GM03348 (cell line): ENCODE data around the gene PTHLH.
A peak's percentile ranks its signal among the peaks of the same experiment; 100 is the strongest.

Experiments
- DNase-seq: peaks from one replicate; pipeline ENCODE4 v3.0.0; 2012; ENCODE audit warnings: low spot score

PTHLH gene

GRCh38 chr12:27972721-27973120, at the start of gene PTHLH:
Gene PTHLH, minus strand, starts transcription at chr12:27972733. Its CDS starts 3,239 bp downstream, at chr12:27969494.
- no peak for DNase-seq

DNA sequence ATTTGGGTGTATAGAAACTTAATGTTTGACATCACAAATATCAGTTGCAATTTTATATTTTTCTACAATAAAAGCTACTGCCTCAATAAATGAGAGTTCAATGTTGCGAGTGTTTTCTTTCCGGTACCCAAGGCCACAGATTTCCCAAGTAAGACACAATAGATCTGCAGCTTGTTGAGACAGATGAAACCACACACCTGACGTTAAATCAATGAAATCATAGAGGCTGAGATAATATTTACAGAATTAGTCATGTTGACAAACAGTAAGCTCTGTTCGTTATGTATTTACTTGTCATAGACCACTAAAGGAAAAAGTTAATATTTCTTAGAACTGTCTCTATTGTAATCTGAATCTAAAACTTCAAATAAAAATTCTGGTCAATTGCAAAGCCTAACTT, 49.2 kb upstream of the PTHLH start:
- DNase-seq = no peak

DNA sequence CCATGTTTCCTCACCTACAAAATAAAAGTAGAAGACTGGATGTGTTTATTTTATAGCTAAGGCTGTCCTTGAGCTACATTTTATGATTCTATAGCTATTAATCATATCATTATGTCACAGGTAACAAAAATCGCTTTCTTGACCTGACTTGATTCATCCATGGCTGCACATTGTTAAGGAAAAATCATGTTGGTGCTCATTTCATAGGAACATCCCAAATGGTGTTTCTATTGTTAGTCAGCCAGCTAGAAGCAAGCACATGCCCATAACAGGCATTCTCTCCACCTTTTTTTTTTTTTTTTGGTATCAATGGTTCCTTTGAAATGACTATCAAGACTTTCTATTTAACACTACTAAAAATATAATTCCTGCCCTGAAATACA, 45.3 kb upstream of the PTHLH start:
- DNase-seq = no peak

- DNase-seq = no peak
Observed at GRCh38 chr12:28017126-28017872, 44.8 kb upstream of the PTHLH start.

DNA sequence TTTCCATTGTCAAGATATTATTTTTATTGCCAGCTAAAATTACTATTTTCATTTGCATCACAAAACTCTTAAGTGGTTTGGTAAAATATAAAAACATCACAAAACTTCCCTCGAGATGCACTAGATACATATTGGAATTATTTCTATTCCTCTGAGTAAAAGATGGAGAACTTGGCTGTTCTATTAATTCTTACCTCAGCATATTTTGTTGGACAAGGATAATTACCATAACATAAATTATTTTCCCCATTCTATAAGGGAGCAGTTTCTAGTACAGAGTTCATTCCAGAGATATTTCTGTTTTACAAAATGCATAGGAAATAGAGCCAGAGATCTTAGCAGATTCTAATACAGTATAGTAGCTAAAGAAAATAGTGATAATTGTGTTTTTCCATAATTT, 42.6 kb upstream of the PTHLH start:
- DNase-seq = no peak

DNA sequence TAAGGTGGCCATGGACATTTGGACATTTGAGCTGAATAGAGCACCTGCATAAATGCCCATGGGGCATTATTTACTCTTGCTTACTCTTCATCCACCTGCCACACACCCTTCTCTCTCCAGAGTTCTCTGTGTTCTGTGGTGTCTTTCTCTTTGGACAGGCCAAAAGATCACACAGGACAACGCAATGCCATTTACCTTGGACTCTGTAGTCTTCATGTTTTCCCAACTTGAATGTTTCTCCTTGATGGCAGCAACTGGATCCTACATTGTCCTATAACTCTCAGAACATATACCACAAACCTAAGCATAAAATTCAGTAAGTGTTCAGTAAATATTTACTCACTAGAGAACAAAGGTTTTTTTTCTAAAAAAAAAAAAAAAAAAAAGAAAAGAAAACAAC, 41.7 kb upstream of the PTHLH start:
- DNase-seq = no peak

DNA sequence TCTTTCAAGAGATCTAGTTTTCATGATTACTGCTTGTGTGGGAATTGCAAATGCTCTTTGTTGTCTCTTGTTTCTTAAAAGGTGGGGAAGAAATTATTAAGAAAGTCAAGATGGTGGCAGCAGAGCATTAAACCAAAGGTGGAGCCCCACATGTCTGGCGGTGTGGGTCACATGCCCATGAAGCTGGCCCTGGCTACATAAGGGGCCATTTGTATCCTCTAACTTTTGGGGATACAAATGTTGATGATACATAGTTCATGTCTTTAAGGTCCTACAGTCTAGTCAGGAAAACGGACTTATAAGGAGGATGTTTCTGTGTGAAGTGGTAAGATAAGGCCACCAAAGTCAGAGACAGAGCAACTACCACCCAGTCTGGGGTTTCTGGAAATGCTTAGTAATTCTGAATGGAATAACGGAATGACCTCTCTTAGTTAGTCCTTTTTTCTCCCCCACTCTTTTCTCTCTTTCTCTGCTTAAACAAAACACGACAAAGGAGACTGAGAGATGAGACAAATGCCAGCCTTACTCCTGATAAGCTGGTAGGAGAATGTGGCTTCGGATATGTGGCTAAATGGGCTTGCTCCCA, 39.9 kb upstream of the PTHLH start:
- no peak for DNase-seq

- DNase-seq = no peak
Observed at GRCh38 chr12:28010036-28010435, 37.5 kb upstream of the PTHLH start.

DNA sequence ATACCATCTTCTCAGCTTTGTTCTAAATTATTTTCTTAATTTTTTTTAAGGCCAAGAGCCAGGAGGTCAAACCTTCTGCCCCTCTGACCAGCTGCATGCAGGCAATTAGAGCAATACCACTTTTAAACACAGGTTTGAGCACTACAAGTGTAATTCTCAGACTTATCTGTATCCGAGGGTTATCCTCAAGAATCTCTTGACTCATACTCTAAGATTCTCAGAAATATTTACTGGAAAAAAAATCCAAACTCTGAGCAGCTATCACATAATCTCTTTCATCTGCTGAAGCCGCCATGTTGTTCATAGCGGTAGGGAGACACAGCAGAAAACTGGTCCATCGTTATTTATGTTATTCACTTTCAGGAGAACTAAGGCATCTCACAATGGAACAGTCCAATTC, 27.4 kb upstream of the PTHLH start:
- DNase-seq = peak; percentile 6

DNA sequence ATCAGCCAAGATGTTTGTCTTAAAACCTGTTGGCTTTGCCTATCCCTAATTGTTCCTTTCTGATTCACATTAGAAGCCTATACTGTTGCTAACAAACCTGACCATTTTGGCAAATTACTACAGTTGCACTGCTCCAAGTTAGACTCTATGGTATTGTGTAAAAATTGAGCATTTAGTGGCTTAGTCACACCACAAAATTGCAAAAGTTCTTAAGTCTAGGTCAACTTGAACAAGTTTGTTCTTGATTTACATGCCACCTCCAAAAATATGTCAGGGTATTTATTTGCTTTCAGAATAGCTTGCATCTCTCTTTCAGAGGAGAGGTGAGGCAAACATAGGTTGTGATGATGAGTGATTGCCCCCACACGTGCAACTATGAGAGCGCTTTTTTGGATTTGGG, 27.0 kb upstream of the PTHLH start:
- peak; percentile 50 for DNase-seq

GRCh38 chr12:27998658-27999057, 26.1 kb upstream of the PTHLH start:
- DNase-seq = no peak

DNA sequence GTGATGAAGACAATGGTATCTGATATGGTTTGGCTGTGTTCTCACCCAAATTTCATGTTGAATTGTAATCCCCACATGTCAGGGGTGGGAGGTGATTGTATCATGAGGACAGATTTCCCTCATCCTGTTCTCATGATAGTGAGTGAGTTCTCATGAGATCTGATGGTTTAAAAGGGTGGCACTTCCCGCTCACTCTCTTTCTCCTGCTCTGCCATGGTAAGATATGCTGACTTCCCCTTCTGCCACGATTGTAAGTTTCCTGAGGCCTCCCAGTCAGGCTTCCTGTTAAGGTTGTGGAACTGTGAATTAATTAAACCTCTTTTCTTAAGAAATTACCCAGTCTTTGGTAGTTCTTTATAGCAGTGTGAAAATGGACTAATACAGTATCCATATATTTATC, 25.6 kb upstream of the PTHLH start:
- DNase-seq = no peak

GRCh38 chr12:27996761-27997160, 24.2 kb upstream of the PTHLH start:
- DNase-seq = no peak

DNA sequence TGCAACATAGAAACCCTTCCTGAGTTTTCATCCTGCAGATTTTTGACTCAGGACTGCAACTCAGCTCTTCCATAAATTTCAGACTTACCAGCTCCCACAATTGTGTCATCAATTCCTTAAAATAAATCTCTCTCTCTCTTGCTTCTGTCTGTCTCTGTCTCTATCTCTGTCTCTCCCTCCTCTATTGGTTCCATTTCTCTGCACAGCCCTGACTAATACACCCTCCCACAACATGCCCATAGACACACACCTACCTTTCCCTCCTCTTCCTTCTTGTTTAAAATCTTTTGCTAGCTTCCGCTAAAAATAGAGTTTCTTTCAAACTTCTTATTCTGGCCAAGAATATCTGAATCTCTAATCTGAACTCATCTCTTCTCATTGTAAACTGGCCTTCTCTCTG, 22.9 kb upstream of the PTHLH start:
- no peak for DNase-seq

DNA sequence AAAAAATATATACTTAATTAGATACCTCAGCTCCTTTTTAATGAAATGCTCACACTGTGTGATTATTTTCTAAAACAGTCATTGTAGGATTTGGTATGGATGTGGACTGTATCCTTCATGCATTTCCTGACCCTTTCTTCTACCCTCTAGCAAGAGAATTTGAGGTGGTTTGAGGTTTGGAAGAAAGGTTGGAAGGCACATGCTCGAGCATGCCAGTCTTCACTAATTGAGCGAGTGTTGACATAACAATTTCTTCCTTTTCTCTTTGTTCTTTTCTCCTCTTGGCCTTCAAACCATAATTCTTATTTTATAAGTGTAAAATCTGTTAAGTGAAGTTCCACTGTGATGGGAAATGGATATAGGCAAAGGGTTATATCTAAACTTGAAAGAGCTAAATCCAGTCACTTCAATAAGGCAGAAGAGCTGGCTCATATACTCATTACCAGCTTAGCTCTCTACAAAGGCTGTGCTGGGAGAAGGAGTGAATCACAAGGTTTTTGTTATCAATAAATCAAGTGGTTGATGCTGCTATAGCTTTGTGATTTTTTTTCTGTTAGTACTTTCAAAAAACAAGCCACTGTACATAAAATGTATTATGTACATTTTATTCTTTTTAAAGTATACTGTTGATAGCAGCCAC, 16.2 kb upstream of the PTHLH start:
- no peak for DNase-seq

DNA sequence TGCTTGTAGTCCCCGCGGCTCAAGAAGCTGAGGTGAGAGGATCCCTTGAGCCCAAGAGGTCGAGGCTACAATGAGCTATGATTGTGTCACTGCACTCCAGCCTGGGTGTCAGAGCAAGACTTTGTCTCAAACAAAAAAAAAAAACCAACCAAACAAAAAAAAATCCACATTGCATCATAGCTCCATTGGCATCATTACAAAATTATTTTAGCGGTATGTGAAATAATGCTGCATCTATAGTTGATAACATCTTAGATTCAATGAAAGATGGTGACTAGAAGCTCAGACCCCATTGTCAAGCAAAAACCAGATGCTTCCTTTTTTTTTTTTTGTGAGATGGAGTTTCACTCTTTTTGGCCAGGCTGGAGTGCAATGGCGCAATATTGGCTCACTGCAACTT, 14.8 kb upstream of the PTHLH start:
- no peak for DNase-seq

DNA sequence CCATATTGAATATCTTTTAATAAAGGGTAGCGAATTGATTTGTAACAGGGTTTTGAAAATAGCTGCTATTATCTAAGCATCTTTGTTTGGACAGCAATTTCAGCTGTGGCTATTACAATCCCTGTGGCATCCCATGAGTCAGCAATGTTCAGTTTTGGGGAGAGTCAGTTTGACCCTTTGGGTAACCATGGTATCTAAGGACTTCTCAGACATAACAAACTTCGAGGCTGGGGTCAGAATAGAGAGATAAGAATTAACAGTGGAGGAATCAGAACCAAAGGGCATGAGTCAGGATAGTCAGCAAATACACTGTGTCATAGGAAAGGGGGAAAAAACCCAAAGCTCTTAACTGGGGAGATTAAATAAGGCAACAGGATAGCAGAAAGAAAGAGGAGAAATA, 11.7 kb upstream of the PTHLH start:
- DNase-seq = peak; percentile 43

- DNase-seq = no peak
Observed at GRCh38 chr12:27982951-27983350, 10.4 kb upstream of the PTHLH start.

DNA sequence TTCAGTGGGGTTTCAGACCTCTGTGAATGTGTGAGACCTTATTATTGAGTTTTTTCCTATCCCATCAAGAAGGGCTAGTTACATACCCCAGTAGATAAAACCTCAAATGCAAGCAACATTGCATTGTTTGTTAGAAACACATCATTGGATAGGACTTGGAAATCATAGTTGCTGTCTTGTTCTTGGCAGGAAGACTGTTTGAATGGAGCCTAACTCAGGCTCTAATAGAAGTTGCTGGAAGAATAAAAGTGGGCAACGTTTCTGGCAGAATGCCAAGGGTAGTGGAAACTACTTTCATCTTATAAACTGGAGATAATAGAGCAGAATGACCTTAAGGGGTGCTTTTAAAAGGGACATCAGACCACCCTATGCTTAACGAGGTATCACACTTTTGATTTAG, 9.9 kb upstream of the PTHLH start:
- no peak for DNase-seq

GRCh38 chr12:27981874-27982273, 9.3 kb upstream of the PTHLH start:
- DNase-seq = no peak

DNA sequence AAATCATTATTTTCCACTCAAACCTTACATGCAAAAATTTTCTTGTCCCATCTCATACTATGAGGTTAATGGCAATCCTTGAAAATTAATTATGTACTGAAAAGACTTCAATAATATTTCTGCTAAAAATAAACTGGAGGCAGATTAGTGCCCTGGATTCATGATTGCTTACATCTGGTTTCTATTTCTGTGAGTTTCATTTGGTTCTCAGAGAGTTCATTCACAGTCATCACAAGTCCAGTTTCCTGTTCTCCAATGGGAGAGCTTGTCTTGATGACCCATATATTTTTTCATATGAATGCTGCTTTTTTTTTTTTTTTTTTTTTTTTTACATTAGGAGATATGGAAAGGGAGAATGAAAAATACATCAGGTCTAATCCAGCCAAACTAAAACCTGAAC, 6.6 kb upstream of the PTHLH start:
- DNase-seq = peak; percentile 37

- DNase-seq = peak; percentile 70
Observed at GRCh38 chr12:27975222-27976136, 2.9 kb upstream of the PTHLH start.
